ENCODE data around the gene LCAT.

DNA sequence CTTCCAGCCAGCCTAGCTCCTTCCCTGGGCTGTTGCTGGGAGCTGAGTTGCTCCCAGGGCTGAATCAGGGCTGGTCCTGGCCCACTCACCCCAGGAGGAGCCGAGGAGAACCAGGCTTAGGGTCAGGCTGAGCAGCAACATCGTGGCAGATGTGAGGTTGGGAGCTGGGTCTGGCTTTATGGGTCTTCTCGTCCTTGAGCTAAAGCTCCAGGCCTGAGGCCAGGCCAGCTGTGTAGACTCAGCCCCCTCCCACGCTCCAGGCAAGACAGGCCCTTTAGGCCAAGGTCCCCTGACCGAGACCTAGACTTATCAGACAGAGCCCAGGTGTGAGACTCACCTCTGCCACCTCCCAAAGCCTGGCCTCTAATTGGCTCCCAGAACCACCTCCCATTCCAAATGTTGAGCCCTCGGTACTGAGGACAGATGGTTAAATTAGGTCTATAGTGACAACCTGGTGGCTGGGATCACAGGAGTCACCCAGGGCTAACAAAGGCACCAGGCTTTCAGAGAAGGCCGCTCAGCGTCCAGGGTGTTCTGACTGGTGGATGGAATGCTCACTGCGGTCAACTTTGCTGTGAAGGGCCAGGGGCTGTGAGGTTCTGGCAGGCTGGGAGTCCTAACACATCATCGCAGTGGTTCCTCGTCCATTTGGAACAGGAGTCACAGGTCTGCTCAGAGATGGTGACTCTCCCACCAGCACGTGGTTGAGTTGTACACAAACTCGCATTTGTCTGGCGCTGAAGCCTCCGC lies 12.0 kb downstream of the LCAT start, which contains the start of gene CTRL:
- TF ChIP-seq CTCF (IDR thresholded peaks at IDR 0.05; ENCODE audit: low read depth, low read length, missing input control) (no peak), TAF1 (conservative IDR thresholded peaks at IDR 0.05) (no peak), HNF4G (IDR thresholded peaks at IDR 0.05) (no peak), YY1 (IDR thresholded peaks at IDR 0.05) (no peak), MAX (IDR thresholded peaks at IDR 0.05) (no peak)

Measured in liver (tissue), 3 donors.